ENCODE data around the gene CYTH3. TPM values are rescaled to one million over a fixed set of nuclear protein-coding genes. Genes with fewer than 3 reads are reported as not detected.

CYTH3 gene
- total and polyA plus RNA-seq, 2 of the 4 experiments (the other 2 are of a cell fraction) = 14.2 to 34.8 TPM

GRCh38 chr7:6172224-6172909, 100.1 kb downstream of the CYTH3 start:
- Histone ChIP-seq H3K56ac (ENCODE audit: extremely low read depth, insufficient read depth, low read length) (no peak overlapping the region), H3K9ac (ENCODE audit: low read depth, low read length) (no peak overlapping the region), H2BK20ac (ENCODE audit: low read depth, low read length) (no peak overlapping the region), H2AFZ (replicated peaks; ENCODE audit: low read length, poor library complexity) (peak overlapping the region; percentile 4), H4K5ac (ENCODE audit: low read depth, low read length) (no peak overlapping the region), H3K9me3 (ENCODE audit: control insufficient read depth, insufficient read depth, low read length) (no peaks in the 10 kb centered on the region), H3K4me2 (ENCODE audit: low read depth, low read length) (no peak overlapping the region), H4K20me1 (ENCODE audit: insufficient read depth, low read length) (no peaks in the 10 kb centered on the region), H3K4me3 (ENCODE audit: insufficient read depth, low read depth, low read length) (no peak overlapping the region), H3K4ac (ENCODE audit: low read depth, low read length) (peak overlapping the region; percentile 35; the same call in 1 of the 2 replicates), H3K23ac (ENCODE audit: low read depth, low read length) (no peak overlapping the region; the same call in 1 of the 2 replicates), H3K27ac (ENCODE audit: insufficient read depth, low read length) (no peak overlapping the region), H3K4me1 (ENCODE audit: control insufficient read depth, insufficient read depth, low read length) (peaks cover 3% of the 10 kb centered on the region), H3K79me1 (ENCODE audit: low read depth in 1 of 2, low read length in 2 of 2) (peaks cover 0 to 42% of the 10 kb centered on the region in 2 experiments; a peak in 3 of 4 replicates), H3K18ac (ENCODE audit: low read depth, low read length) (no peak overlapping the region), H2BK120ac (ENCODE audit: low read depth, low read length) (no peak overlapping the region), H3K9me1 (ENCODE audit: insufficient read depth, low read length) (peaks cover 10% of the 10 kb centered on the region), H3K36me3 (ENCODE audit: control insufficient read depth, insufficient read depth, low read length) (peaks cover 33% of the 10 kb centered on the region), H2AK5ac (ENCODE audit: low read depth, low read length) (no peak overlapping the region), H3K14ac (replicated peaks; ENCODE audit: low read depth, low read length) (0 out of 2 replicates have a peak overlapping the region, but pooled peaks have one; percentile 14), H4K8ac (ENCODE audit: low read depth in 2 of 2, low read length in 2 of 2) (no peak overlapping the region), H3K27me3 (ENCODE audit: control insufficient read depth, insufficient read depth, low read length) (no peaks in the 10 kb centered on the region), H2BK15ac (ENCODE audit: low read depth, low read length) (no peak overlapping the region), H4K91ac (ENCODE audit: insufficient read depth, low read depth, low read length) (0 out of 2 replicates have a peak overlapping the region, but pooled peaks have one; percentile 23), H2AK9ac (replicated peaks; ENCODE audit: low read depth, low read length, poor library complexity) (peak overlapping the region; percentile 52), H2BK5ac (ENCODE audit: low read depth, low read length, poor library complexity, severe bottlenecking) (no peak overlapping the region)
- ChIA-PET POLR2A (ENCODE audit: unreplicated experiment) (no interaction called here), CTCF (interaction anchor here (0.6 kb wide), 1 partner anchor 12 kb away, joined by 3 read pairs; no protein-coding TSS in a partner anchor)
- DNase-seq = peak; percentile 59
- WGBS, 2 experiments (ENCODE audit: extremely low coverage in 2 of 2, insufficient read length in 1 of 2) = 83% methylated on average over 16 of the region's 20 CpGs; no CpG with 5 or more reads in 1 of the 2 experiments
- dilution Hi-C loops (cut with HindIII; ENCODE audit: low sequenced_read_pairs, unreplicated experiment) (no loop called here), in situ Hi-C loops (cut with MboI; ENCODE audit: low sequenced_read_pairs) (no loop called here), intact Hi-C loops (cut with micrococcal nuclease) (no loop called here)
- no TSS peak for BruUV-seq (replicated peaks)
- ATAC-seq (ENCODE audit: low read depth) = peak; percentile 70; the same call in 1 of the 2 replicates
- TF ChIP-seq ELK1 (IDR thresholded peaks at IDR 0.05; ENCODE audit: borderline replicate concordance, low read depth, low read length) = no peak
- no peak for TF ChIP-seq NFE2L2 (IDR thresholded peaks at IDR 0.05; ENCODE audit: low read depth, low read length)
- no peak; the same call in 1 of the 2 replicates for TF ChIP-seq MAZ (IDR thresholded peaks at IDR 0.05; ENCODE audit: borderline replicate concordance, low read depth, low read length)
- no peak for TF ChIP-seq FOS (IDR thresholded peaks at IDR 0.05; ENCODE audit: low read depth, low read length)
- TF ChIP-seq CTCF (conservative IDR thresholded peaks at IDR 0.05; ENCODE audit: low read depth, low read length) = no peak
- no peak for TF ChIP-seq MAFK (IDR thresholded peaks at IDR 0.05; ENCODE audit: low read depth, low read length)
- TF ChIP-seq BHLHE40 (IDR thresholded peaks at IDR 0.05; ENCODE audit: low read depth, low read length) = no peak
- TF ChIP-seq USF2 (IDR thresholded peaks at IDR 0.05; ENCODE audit: low read depth, low read length) = no peak
- no peak for TF ChIP-seq RCOR1 (IDR thresholded peaks at IDR 0.05; ENCODE audit: insufficient replicate concordance, low read length)
- TF ChIP-seq MXI1 (IDR thresholded peaks at IDR 0.05; ENCODE audit: borderline replicate concordance, low read depth, low read length) = no peak
- no peak for TF ChIP-seq SMC3 (IDR thresholded peaks at IDR 0.05; ENCODE audit: low read depth, low read length)
- no peak for TF ChIP-seq CHD1 (IDR thresholded peaks at IDR 0.05; ENCODE audit: low read depth, low read length)
- TF ChIP-seq POLR2A (IDR thresholded peaks at IDR 0.05; ENCODE audit: low read depth, low read length) = no peak
- TF ChIP-seq CEBPB (IDR thresholded peaks at IDR 0.05; ENCODE audit: low read depth, low read length) = no peak
- TF ChIP-seq RAD21 (IDR thresholded peaks at IDR 0.05; ENCODE audit: low read length) = no peak
